IMR-90 (cell line): ENCODE data around the gene IL1R2.

ENCODE experiments used
- MAFK ChIP-seq: IDR thresholded peaks from 2 replicates; pipeline ENCODE4 v1.6.1; 2012; ENCODE audit warnings: low read depth, low read length, improper control_type of control experiment
- MXI1 ChIP-seq: IDR thresholded peaks from 2 replicates; pipeline ENCODE4 v1.6.1; 2012; ENCODE audit warnings: low read depth, mild to moderate bottlenecking, low read length, moderate library complexity, borderline replicate concordance
- RAD21 ChIP-seq: IDR thresholded peaks from 2 replicates; pipeline ENCODE4 v1.6.1; 2012; ENCODE audit warnings: low read length, improper control_type of control experiment
- RCOR1 ChIP-seq: IDR thresholded peaks from 2 replicates; pipeline ENCODE4 v1.6.1; 2012; ENCODE audit warnings: mild to moderate bottlenecking, low read length, improper control_type of control experiment; ENCODE audit not compliant: insufficient replicate concordance
- TF ChIP-seq, protein P1 (sequence below): conservative IDR thresholded peaks from 2 replicates; pipeline ENCODE4 v1.5.1; 2012; ENCODE audit warnings: mild to moderate bottlenecking, low read depth, low read length, improper control_type of control experiment
- TF ChIP-seq, protein P2 (sequence below): fragments of 150-350 bp; IDR thresholded peaks from 2 replicates; pipeline ENCODE4 v1.6.1; 2017; ENCODE audit warnings: mild to moderate bottlenecking, antibody characterized with exemption, low read length, low read depth

DNA sequence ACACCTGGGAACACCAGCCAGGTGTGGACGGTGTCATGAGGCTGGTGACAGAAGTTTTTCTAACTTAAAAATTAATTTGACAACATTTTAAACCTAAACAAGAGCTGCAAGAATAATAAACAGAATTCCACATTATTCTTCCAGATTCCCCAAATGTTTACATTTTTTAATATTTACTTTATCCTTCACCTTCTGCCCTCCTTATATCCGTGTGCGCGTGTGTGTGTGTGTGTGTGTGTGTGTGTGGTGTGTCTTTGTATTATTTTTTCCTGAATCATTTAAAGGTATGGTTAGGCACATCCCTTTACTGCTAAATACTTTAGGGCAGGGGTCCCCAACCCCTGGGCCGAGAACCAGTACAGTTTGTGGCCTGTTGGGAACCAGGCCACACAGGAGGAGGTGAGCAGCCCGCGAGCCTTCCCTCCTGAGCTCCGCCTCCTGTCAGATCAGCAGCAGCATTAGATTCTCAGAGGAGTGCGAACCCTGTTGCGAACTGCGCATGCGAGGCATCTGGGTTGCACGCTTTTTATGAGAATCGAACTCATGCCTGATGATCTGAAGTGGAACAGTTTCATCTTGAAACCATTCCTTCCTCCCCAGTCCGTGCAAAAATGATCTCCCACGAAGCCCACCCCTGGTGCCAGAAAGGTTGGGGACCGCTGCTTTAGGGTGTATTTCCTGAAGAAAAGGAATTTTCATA lies 16.4 kb upstream of the IL1R2 start:
- TF ChIP-seq MAFK (no peak), RAD21 (no peak), MXI1 (no peak), RCOR1 (no peak)
- TF ChIP-seq, protein P1, sequence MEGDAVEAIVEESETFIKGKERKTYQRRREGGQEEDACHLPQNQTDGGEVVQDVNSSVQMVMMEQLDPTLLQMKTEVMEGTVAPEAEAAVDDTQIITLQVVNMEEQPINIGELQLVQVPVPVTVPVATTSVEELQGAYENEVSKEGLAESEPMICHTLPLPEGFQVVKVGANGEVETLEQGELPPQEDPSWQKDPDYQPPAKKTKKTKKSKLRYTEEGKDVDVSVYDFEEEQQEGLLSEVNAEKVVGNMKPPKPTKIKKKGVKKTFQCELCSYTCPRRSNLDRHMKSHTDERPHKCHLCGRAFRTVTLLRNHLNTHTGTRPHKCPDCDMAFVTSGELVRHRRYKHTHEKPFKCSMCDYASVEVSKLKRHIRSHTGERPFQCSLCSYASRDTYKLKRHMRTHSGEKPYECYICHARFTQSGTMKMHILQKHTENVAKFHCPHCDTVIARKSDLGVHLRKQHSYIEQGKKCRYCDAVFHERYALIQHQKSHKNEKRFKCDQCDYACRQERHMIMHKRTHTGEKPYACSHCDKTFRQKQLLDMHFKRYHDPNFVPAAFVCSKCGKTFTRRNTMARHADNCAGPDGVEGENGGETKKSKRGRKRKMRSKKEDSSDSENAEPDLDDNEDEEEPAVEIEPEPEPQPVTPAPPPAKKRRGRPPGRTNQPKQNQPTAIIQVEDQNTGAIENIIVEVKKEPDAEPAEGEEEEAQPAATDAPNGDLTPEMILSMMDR: no peak
- TF ChIP-seq, protein P2, sequence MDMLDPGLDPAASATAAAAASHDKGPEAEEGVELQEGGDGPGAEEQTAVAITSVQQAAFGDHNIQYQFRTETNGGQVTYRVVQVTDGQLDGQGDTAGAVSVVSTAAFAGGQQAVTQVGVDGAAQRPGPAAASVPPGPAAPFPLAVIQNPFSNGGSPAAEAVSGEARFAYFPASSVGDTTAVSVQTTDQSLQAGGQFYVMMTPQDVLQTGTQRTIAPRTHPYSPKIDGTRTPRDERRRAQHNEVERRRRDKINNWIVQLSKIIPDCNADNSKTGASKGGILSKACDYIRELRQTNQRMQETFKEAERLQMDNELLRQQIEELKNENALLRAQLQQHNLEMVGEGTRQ: no peak
